ENCODE measurements around the gene FBXO41.

Gene FBXO41

DNA sequence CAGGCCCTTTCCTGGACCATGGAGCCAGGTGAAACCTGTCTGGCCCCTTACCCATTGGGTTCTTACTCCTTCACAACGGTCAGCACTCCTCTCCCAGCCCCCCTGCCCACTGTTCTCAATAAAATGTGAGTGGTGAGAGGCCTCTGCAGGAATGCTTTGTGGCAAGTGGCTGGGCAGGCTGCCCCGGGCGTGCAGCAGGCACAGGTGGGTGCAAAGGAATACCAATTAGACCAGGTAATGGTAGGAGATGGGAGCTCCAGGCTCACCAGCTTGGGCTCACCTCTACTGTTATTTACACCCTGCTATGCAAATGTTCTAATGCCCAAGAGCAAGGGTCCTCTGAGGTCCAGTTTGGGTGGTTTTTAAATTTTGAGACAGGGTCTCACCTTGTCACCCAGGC lies 57.2 kb downstream of the FBXO41 start:
- CTCF ChIA-PET, result interaction anchor here (1.0 to 2.8 kb wide), 3 partner anchors 15 to 63 kb away, joined by 3 to 12 read pairs (median 4); no protein-coding TSS in a partner anchor
- H3K4me1 ChIP-seq (ENCODE audit: control extremely low read depth in 1 of 4, control insufficient read depth in 4 of 4, insufficient read depth in 4 of 4, low read length in 3 of 4), result peaks cover 0 to 13% (median 12%) of the 10 kb centered on the region in 4 experiments
- no peaks in the 10 kb centered on the region for H3K9me3 ChIP-seq (ENCODE audit: control extremely low read depth in 1 of 5, control insufficient read depth in 4 of 5, insufficient read depth in 2 of 5, low read depth in 1 of 5, low read length in 4 of 5)
- POLR2A ChIA-PET, result interaction anchor here (0.6 kb wide), 1 partner anchor 1812 kb away, joined by 4 read pairs; no protein-coding TSS in a partner anchor
- no peak overlapping the region for H3K4me3 ChIP-seq (ENCODE audit: control insufficient read depth in 1 of 7, extremely low read depth in 1 of 7, insufficient read depth in 4 of 7, low read depth in 2 of 7, low read length in 6 of 7)
- no peak overlapping the region for H3K27ac ChIP-seq (ENCODE audit: insufficient read depth in 1 of 2, low read depth in 1 of 2, low read length in 2 of 2, poor library complexity in 1 of 2, severe bottlenecking in 2 of 2)
- H3K36me3 ChIP-seq (ENCODE audit: control insufficient read depth in 4 of 4, insufficient read depth in 4 of 4, low read length in 3 of 4), result peaks cover 8 to 72% (median 38%) of the 10 kb centered on the region in 4 experiments
- DNase-seq, result no peak
- H3K27me3 ChIP-seq (replicated peaks in 2 of 5; ENCODE audit: control insufficient read depth in 4 of 5, insufficient read depth in 5 of 5, low read length in 4 of 5), result no peaks in the 10 kb centered on the region
- WGBS (ENCODE audit: insufficient coverage), result 93% methylated on average over 2 of the region's 3 CpGs

GRCh38 chr2:73225513-73226360 lies 58.5 kb downstream of the FBXO41 start:
- Histone ChIP-seq H3K27me3 (replicated peaks in 2 of 5; ENCODE audit: control insufficient read depth in 4 of 5, insufficient read depth in 5 of 5, low read length in 4 of 5) (no peaks in the 10 kb centered on the region), H3K9me3 (ENCODE audit: control extremely low read depth in 1 of 5, control insufficient read depth in 4 of 5, insufficient read depth in 2 of 5, low read depth in 1 of 5, low read length in 4 of 5) (no peaks in the 10 kb centered on the region), H3K27ac (ENCODE audit: insufficient read depth in 1 of 2, low read depth in 1 of 2, low read length in 2 of 2, poor library complexity in 1 of 2, severe bottlenecking in 2 of 2) (no peak overlapping the region), H3K4me3 (ENCODE audit: control insufficient read depth in 1 of 7, extremely low read depth in 1 of 7, insufficient read depth in 4 of 7, low read depth in 2 of 7, low read length in 6 of 7) (no peak overlapping the region), H3K36me3 (ENCODE audit: control insufficient read depth in 4 of 4, insufficient read depth in 4 of 4, low read length in 3 of 4) (peaks cover 8 to 82% (median 50%) of the 10 kb centered on the region in 4 experiments), H3K4me1 (ENCODE audit: control extremely low read depth in 1 of 4, control insufficient read depth in 4 of 4, insufficient read depth in 4 of 4, low read length in 3 of 4) (peaks cover 0 to 13% (median 12%) of the 10 kb centered on the region in 4 experiments)
- no peak for DNase-seq
- ChIA-PET CTCF (interaction anchor here (0.9 to 1.6 kb wide), 4 partner anchors 13 to 43 kb away, joined by 3 to 6 read pairs (median 4); no protein-coding TSS in a partner anchor), POLR2A (no interaction called here)
- WGBS (ENCODE audit: insufficient coverage), result 51% methylated on average over 6 of the region's 9 CpGs

DNA sequence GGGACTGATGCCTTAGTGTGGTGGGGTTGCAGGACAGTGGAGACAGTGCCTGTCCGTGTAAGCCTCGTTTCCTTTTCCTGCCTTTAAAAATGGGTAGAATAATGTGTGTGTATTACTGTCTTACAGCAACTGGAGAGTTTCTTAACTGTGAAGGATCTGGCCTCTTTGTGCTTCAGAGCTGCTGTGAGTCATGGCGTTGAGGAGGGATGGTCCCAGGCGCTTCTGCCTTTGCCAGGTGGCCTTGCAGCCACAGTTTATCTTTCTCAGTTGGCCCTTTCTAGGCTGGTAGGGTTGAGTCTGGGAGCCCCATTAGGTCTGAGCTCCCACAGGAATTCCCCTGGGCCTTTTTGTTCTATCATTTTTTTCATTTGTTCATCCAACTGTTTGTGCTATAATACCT lies 60.5 kb downstream of the FBXO41 start:
- peaks cover 0 to 13% (median 12%) of the 10 kb centered on the region in 4 experiments for H3K4me1 ChIP-seq (ENCODE audit: control extremely low read depth in 1 of 4, control insufficient read depth in 4 of 4, insufficient read depth in 4 of 4, low read length in 3 of 4)
- H3K9me3 ChIP-seq (ENCODE audit: control extremely low read depth in 1 of 5, control insufficient read depth in 4 of 5, insufficient read depth in 2 of 5, low read depth in 1 of 5, low read length in 4 of 5), result no peaks in the 10 kb centered on the region
- 100% methylated on average over 3 of the region's 4 CpGs for WGBS (ENCODE audit: insufficient coverage)
- no peak overlapping the region for H3K27ac ChIP-seq (ENCODE audit: insufficient read depth in 1 of 2, low read depth in 1 of 2, low read length in 2 of 2, poor library complexity in 1 of 2, severe bottlenecking in 2 of 2)
- no peaks in the 10 kb centered on the region for H3K27me3 ChIP-seq (replicated peaks in 2 of 5; ENCODE audit: control insufficient read depth in 4 of 5, insufficient read depth in 5 of 5, low read length in 4 of 5)
- peaks cover 10 to 89% (median 54%) of the 10 kb centered on the region in 4 experiments for H3K36me3 ChIP-seq (ENCODE audit: control insufficient read depth in 4 of 4, insufficient read depth in 4 of 4, low read length in 3 of 4)
- CTCF ChIA-PET, result no interaction called here
- no peak for DNase-seq
- POLR2A ChIA-PET, result no interaction called here
- no peak overlapping the region for H3K4me3 ChIP-seq (ENCODE audit: control insufficient read depth in 1 of 7, extremely low read depth in 1 of 7, insufficient read depth in 4 of 7, low read depth in 2 of 7, low read length in 6 of 7)

GRCh38 chr2:73218298-73218697 lies 66.0 kb downstream of the FBXO41 start:
- no peaks in the 10 kb centered on the region for H3K27me3 ChIP-seq (replicated peaks in 2 of 5; ENCODE audit: control insufficient read depth in 4 of 5, insufficient read depth in 5 of 5, low read length in 4 of 5)
- H3K27ac ChIP-seq (ENCODE audit: insufficient read depth in 1 of 2, low read depth in 1 of 2, low read length in 2 of 2, poor library complexity in 1 of 2, severe bottlenecking in 2 of 2), result no peak overlapping the region
- peaks cover 5 to 39% (median 34%) of the 10 kb centered on the region in 4 experiments for H3K36me3 ChIP-seq (ENCODE audit: control insufficient read depth in 4 of 4, insufficient read depth in 4 of 4, low read length in 3 of 4)
- peaks cover 5 to 19% (median 15%) of the 10 kb centered on the region in 4 experiments for H3K4me1 ChIP-seq (ENCODE audit: control extremely low read depth in 1 of 4, control insufficient read depth in 4 of 4, insufficient read depth in 4 of 4, low read length in 3 of 4)
- H3K4me3 ChIP-seq (ENCODE audit: control insufficient read depth in 1 of 7, extremely low read depth in 1 of 7, insufficient read depth in 4 of 7, low read depth in 2 of 7, low read length in 6 of 7), result no peak overlapping the region
- POLR2A ChIA-PET, result no interaction called here
- H3K9me3 ChIP-seq (ENCODE audit: control extremely low read depth in 1 of 5, control insufficient read depth in 4 of 5, insufficient read depth in 2 of 5, low read depth in 1 of 5, low read length in 4 of 5), result no peaks in the 10 kb centered on the region
- no peak for DNase-seq
- CTCF ChIA-PET, result interaction anchor here (1.0 to 2.5 kb wide), 3 partner anchors 12 to 16 kb away, joined by 3 to 7 read pairs (median 5); partner anchors contain the start of genes CCT7 and PRADC1

- H3K4me3 ChIP-seq (ENCODE audit: control insufficient read depth in 1 of 7, extremely low read depth in 1 of 7, insufficient read depth in 4 of 7, low read depth in 2 of 7, low read length in 6 of 7), result no peak overlapping the region
- no peaks in the 10 kb centered on the region for H3K27me3 ChIP-seq (replicated peaks in 2 of 5; ENCODE audit: control insufficient read depth in 4 of 5, insufficient read depth in 5 of 5, low read length in 4 of 5)
- ChIA-PET CTCF (interaction anchor here (1.0 to 2.5 kb wide), 3 partner anchors 11 to 16 kb away, joined by 3 to 7 read pairs (median 5); partner anchors contain the start of genes CCT7 and PRADC1), POLR2A (no interaction called here)
- DNase-seq, result no peak
- no peaks in the 10 kb centered on the region for H3K9me3 ChIP-seq (ENCODE audit: control extremely low read depth in 1 of 5, control insufficient read depth in 4 of 5, insufficient read depth in 2 of 5, low read depth in 1 of 5, low read length in 4 of 5)
- H3K36me3 ChIP-seq (ENCODE audit: control insufficient read depth in 4 of 4, insufficient read depth in 4 of 4, low read length in 3 of 4), result peaks cover 3 to 35% (median 30%) of the 10 kb centered on the region in 4 experiments
- H3K27ac ChIP-seq (ENCODE audit: insufficient read depth in 1 of 2, low read depth in 1 of 2, low read length in 2 of 2, poor library complexity in 1 of 2, severe bottlenecking in 2 of 2), result no peak overlapping the region
- peaks cover 5 to 23% (median 20%) of the 10 kb centered on the region in 4 experiments for H3K4me1 ChIP-seq (ENCODE audit: control extremely low read depth in 1 of 4, control insufficient read depth in 4 of 4, insufficient read depth in 4 of 4, low read length in 3 of 4)
- 100% methylated on average over 1 of the region's 2 CpGs for WGBS (ENCODE audit: insufficient coverage)
Observed at GRCh38 chr2:73217826-73218225, 66.5 kb downstream of the FBXO41 start.

GRCh38 chr2:73217160-73217559 lies 67.1 kb downstream of the FBXO41 start:
- WGBS (ENCODE audit: insufficient coverage), result 100% methylated on average over 3 of the region's 5 CpGs
- peaks cover 5 to 28% (median 23%) of the 10 kb centered on the region in 4 experiments for H3K4me1 ChIP-seq (ENCODE audit: control extremely low read depth in 1 of 4, control insufficient read depth in 4 of 4, insufficient read depth in 4 of 4, low read length in 3 of 4)
- no peak overlapping the region for H3K27ac ChIP-seq (ENCODE audit: insufficient read depth in 1 of 2, low read depth in 1 of 2, low read length in 2 of 2, poor library complexity in 1 of 2, severe bottlenecking in 2 of 2)
- no peak overlapping the region for H3K4me3 ChIP-seq (ENCODE audit: control insufficient read depth in 1 of 7, extremely low read depth in 1 of 7, insufficient read depth in 4 of 7, low read depth in 2 of 7, low read length in 6 of 7)
- H3K36me3 ChIP-seq (ENCODE audit: control insufficient read depth in 4 of 4, insufficient read depth in 4 of 4, low read length in 3 of 4), result peaks cover 3 to 28% (median 24%) of the 10 kb centered on the region in 4 experiments
- ChIA-PET CTCF (interaction anchor here (1.0 to 2.5 kb wide), 3 partner anchors 11 to 17 kb away, joined by 3 to 7 read pairs (median 5); partner anchors contain the start of genes CCT7 and PRADC1), POLR2A (no interaction called here)
- H3K9me3 ChIP-seq (ENCODE audit: control extremely low read depth in 1 of 5, control insufficient read depth in 4 of 5, insufficient read depth in 2 of 5, low read depth in 1 of 5, low read length in 4 of 5), result no peaks in the 10 kb centered on the region
- DNase-seq, result no peak
- no peaks in the 10 kb centered on the region for H3K27me3 ChIP-seq (replicated peaks in 2 of 5; ENCODE audit: control insufficient read depth in 4 of 5, insufficient read depth in 5 of 5, low read length in 4 of 5)

GRCh38 chr2:73215254-73215653 lies 69.0 kb downstream of the FBXO41 start:
- H3K36me3 ChIP-seq (ENCODE audit: control insufficient read depth in 4 of 4, insufficient read depth in 4 of 4, low read length in 3 of 4), result peaks cover 3 to 13% (median 8%) of the 10 kb centered on the region in 4 experiments
- DNase-seq, result no peak
- peak overlapping the region in 3 of 7 experiments; percentile 22 to 93 (median 84) for H3K4me3 ChIP-seq (ENCODE audit: control insufficient read depth in 1 of 7, extremely low read depth in 1 of 7, insufficient read depth in 4 of 7, low read depth in 2 of 7, low read length in 6 of 7)
- peaks cover 0 to 3% (median 0%) of the 10 kb centered on the region in 5 experiments for H3K27me3 ChIP-seq (replicated peaks in 2 of 5; ENCODE audit: control insufficient read depth in 4 of 5, insufficient read depth in 5 of 5, low read length in 4 of 5)
- WGBS (ENCODE audit: insufficient coverage), result 92% methylated on average over 2 of the region's 4 CpGs
- ChIA-PET POLR2A (no interaction called here), CTCF (interaction anchor here (0.7 to 2.2 kb wide), 5 partner anchors 9 to 75 kb away, joined by 3 to 11 read pairs (median 3); partner anchors contain the start of gene PRADC1)
- H3K4me1 ChIP-seq (ENCODE audit: control extremely low read depth in 1 of 4, control insufficient read depth in 4 of 4, insufficient read depth in 4 of 4, low read length in 3 of 4), result peaks cover 5 to 28% (median 23%) of the 10 kb centered on the region in 4 experiments
- H3K9me3 ChIP-seq (ENCODE audit: control extremely low read depth in 1 of 5, control insufficient read depth in 4 of 5, insufficient read depth in 2 of 5, low read depth in 1 of 5, low read length in 4 of 5), result no peaks in the 10 kb centered on the region
- no peak overlapping the region for H3K27ac ChIP-seq (ENCODE audit: insufficient read depth in 1 of 2, low read depth in 1 of 2, low read length in 2 of 2, poor library complexity in 1 of 2, severe bottlenecking in 2 of 2)
